Measurements from ENCODE around the gene SLC44A1.

Gene SLC44A1

DNA sequence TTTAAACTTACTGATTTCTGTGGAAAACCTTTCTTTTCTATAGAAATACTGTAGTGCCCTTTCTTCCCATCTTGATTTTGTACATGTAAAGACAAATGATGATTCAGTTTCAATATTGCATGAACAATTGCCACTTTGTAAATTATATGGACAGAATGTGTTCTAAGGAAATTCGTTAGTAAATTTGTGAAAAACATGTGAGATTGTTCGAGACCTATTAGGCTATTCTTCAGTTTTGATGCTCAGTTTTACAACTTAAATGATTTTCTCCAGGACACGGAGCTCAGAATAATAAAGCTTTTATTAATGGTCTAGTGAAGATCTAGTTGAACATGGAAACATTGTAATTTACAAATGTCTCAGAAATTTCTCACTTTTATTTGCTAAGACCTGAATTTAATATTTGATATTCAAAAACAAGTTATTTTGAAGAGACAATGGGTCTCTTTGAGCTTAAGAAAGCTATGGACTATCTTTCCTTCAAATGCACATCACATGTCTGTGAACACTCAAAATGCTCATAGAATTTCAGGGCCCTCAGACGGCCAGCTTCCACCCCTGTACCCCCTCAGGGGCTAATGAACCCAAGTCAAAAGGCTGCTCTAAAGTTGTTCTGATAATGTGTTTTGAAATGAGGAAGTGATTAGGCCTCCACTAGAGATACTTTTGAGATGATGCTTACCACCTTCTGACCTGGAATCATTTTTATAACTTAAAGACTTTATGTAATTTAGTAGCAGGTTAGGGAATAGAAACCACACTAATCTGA lies 149.3 kb downstream of the SLC44A1 start:
- DNase-seq (ENCODE audit: low spot score): no peak

DNA sequence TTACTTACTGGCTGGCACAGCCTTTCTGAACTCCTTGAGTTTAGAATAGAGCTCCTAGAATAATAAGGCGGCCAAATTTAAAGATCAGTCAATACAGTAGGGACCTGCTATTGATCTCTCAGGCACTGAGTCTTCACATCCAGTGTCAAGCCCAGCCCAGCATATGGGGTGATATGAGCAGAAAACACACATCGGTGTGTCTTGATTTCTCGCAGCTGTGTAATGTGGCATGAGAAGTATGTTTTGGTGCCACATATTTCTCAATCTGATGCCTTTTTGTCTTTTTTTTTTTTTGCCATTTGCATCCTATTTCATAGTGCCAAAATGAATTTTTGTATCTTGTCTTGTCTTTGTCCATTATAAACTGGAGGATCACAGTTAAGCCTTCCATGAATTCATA lies 152.0 kb downstream of the SLC44A1 start:
- no peak for DNase-seq (ENCODE audit: low spot score)

DNA sequence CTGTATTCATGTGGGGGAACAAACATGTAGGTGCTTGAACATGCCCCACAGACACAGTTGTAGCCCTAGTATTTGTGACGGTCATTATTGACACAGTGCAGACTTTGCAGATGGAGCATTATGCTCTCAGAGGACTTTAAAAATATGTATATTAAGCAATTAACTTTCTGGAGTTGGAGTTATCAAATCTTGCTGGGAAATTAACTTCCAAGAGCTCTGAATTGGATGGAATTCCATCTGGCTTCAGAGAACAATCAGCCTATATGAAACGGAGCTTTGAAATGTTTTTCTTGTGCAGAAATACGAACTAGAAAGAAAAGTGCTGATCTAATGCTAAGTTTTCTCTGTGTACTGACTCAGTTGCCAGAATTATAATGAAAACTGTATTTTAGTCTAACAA lies 152.4 kb downstream of the SLC44A1 start:
- no peak for DNase-seq (ENCODE audit: low spot score)

DNA sequence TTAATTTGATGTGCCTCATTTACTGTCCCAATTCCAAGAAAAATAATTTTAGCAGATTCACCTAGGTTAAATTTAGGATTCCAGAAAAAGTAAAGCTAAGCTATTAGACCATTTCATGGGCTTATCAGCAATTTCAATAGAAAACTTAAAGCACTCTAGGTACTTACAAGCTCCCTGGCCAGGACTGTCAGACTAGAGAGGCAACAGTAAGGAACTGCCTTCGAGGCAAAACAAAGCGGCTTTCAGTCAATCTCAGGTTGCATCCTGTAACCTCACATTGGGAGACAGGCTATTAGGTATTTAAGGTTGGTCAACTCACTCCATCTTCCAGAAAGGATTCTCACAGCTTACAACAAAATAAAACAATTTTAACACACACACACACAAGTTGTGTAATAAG lies 154.7 kb downstream of the SLC44A1 start:
- DNase-seq (ENCODE audit: low spot score): no peak

DNA sequence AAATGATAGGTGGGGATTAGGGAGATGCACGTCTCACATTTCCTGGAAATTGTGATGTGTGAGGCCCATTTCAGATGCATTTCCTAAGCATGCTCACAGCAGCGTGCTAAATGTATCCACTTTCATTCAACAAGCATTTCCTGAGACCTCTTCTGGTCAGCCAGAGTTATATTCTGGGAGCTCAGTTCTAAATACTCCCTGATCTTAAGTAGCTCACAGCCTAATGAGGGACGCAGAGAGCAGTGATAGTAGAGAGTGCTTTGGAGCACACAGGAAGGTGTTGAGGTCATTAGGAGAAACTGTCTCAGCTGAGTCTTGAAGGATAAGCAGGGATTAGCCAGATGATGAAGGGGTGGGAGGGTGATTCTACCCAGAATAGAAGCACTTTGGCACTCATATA lies 157.2 kb downstream of the SLC44A1 start:
- peak; percentile 46 for DNase-seq (ENCODE audit: low spot score)

DNA sequence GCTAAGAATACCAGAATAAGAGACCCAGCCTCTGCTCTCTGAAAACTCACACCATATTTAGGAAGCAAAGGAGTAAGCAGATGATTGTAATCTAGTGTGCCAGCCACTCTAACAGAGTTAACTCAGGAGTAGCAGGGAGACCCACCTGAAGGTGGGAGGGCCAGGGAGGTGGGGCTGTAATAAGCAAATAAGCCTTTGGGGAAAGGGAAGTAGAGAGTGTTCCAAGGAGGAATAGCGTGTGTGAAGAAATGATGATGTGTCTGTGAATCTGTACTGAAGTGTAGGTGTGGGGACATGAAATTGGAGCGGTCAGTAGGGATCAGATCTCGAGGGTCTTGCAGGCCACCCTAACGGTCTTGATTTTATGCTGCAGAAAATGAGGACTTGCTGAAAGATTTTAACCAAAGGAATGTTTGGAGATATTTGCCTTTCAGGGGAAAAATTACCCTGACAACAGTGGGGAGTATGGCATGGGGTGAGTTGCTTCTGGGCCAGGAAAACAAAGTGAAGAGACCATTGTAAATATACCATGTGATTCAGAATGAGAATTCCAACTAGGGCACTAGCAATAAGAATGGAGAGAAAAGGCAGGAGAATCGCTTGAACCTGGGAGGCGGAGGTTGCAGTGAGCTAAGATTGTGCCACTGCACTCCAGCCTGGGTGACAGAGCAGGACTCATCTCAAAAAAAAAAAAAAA lies 159.2 kb downstream of the SLC44A1 start:
- DNase-seq (ENCODE audit: low spot score): no peak

DNA sequence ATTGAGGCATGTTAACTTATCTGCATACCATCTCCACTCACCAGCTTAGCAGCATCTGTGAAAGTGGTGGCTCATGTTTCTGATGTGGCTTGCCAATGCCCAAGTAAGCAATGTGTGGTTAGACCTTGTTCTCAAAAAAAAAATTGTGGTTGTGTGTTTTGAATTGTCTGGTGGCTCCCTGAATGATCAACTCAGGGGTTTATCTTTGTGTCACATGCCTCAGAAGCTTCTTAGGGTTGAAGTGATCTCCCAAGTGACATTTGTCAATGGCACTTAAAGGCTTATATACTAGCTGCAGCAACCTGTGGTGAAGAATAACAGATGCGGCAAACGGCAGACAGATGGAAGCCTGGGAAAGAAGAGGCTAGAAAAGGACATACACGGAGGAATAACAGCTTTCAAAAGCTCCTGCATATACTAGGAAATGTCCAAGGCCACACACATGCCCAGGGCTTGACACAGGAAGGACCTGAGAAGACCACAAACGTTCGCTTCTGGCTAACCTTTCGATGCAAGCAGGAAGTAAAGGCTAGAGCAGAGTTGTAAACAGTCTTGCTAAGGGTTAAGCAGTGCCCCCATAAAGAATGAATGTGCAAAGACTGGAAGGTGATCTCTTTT lies 161.2 kb downstream of the SLC44A1 start:
- no peak for DNase-seq (ENCODE audit: low spot score)

DNA sequence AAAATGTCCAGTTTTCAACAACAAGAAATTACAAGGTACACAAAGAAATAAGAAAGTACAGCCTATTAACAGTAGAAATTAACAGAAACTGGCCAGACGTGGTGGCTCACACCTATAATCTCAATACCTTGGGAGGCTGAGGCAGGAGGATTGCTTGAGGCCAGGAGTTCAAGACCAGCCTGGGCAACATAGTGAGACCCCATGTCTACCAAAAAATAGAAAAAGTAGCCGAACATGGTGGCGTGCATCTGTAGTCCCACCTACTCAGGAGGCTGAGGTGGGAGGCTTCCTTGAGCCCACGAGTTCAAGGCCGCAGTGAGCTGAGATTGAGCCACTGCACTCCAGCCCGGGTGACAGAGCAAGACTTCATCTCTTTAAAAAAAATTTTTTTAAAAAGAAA lies 161.9 kb downstream of the SLC44A1 start:
- DNase-seq (ENCODE audit: low spot score): no peak

DNA sequence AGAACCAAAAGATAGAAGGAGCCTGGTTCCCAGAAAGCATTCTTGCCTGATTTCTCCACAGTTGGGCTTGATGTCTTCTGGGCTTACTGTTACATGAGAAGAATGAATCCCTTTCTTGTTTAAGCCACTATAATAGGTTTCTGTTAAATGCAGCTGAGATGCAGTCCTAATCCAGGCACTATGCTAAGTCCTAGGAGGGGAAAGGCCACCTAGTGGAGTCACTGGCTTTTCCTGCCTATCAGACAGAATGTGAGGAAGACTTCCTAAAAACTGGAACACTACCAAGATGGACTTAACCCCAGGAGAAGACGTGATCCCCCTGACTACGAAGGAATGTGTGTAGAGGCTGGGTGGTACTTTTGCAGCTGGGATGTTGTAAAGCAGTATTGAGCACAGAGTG lies 169.1 kb downstream of the SLC44A1 start:
- DNase-seq (ENCODE audit: low spot score): peak; percentile 36

DNA sequence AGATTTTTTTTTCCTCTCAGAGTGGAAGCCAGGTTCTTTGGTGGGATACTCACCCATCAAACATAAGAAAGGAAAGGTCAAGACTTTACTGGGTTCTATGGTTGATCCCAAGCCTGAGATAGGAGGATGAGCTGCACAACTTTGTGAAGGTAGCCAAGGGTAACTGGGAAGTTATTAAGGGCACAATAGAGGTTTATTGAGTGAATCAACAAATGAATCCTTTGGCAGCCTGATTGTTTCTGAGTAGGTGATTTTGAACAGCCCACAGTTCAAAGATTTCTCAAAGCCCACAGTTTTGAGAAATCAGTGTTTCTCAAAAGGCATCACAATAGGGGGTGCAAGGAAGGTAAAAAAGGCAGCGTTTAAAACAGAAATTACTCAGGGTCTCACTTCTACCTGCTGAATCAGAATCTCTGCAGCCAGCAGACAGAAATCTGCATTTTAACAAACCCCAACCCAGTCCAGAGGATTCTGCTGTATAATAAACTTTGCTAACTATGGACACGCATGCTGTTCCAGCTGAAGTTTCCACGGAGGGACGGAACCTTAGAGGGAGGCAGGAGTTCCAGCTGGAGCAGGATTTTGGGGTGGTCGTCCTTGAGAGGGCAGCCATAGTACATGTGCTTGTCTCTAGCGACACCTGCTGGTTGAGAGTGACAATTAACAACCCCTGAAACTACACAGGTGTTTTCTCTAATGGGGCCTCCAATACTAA lies 170.7 kb downstream of the SLC44A1 start:
- DNase-seq (ENCODE audit: low spot score): peak; percentile 36

DNA sequence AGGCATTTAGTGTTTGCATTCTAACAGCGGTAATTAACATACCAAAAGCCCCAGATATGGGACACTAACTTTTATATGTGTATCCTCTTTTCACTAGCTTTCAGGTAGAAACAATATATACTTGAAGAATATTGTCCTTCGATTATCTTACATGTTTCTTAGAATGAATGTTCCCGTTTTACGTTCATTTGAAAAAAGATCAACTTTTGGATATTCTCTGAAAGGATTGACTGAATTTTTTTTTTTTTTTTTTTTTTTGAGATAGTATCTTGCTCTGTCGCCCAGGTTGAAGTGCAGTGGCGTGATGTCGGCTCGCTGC lies 171.2 kb downstream of the SLC44A1 start:
- no peak for DNase-seq (ENCODE audit: low spot score)

DNA sequence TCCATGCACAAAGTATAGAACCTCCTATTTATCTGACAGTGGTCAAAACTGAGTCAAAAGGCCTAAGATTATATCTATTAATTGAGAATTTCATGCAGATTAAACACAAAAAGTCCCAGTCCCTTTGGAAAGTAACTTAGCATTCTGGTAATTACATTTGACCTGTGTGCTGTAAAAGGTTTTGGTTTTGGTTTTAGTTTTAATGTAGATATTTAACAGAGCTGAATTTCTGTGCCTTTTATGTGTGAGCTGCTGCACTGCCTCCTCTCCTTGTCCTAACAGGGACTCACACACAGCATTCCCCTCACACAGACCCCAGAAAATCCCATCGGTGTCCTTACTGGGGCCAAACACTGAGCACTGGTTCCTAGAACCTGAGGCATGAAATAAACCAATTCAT lies 172.4 kb downstream of the SLC44A1 start:
- DNase-seq (ENCODE audit: low spot score): no peak

DNA sequence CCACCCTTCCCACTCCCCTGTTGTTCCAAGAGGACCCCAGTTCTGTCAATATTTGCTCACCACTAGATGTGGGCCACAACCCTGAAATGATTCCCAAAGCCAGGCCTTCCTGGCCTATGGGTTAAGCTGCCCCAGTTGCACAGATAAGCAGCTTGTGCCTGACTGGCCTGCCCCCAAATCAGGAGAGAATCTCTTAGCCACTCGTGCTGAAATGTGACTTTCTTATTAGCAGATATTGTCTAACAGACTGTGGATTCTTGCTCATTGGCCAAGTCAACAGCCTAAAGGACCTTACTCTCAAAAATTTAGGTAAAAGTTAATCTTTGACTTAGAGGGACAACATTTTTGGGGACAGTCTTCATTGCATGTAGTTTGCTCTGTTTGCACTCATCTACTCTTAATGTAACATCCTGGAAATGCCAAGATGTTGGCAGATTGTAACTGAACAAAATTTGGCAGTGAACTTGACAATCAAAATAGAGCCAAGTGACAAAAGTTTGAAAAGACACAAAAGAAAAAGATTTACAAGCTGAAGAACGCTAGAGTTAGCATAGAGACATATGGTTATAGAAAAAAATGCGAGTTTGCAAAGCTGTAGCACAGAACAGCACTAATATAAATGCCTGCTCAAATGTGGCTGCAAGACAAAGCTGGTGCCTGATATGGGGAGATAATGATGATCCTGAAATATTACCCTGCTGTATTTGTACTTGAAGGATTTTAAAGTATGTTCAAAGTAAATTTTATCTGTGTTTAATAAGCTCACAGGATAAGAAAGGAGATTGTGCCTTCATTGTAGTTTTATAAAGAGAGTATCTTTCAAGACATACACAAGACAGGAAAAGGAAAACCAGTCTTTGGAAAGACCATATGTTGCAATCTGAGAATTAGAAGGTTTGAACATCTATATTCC lies 174.4 kb downstream of the SLC44A1 start:
- no peak for DNase-seq (ENCODE audit: low spot score)

DNA sequence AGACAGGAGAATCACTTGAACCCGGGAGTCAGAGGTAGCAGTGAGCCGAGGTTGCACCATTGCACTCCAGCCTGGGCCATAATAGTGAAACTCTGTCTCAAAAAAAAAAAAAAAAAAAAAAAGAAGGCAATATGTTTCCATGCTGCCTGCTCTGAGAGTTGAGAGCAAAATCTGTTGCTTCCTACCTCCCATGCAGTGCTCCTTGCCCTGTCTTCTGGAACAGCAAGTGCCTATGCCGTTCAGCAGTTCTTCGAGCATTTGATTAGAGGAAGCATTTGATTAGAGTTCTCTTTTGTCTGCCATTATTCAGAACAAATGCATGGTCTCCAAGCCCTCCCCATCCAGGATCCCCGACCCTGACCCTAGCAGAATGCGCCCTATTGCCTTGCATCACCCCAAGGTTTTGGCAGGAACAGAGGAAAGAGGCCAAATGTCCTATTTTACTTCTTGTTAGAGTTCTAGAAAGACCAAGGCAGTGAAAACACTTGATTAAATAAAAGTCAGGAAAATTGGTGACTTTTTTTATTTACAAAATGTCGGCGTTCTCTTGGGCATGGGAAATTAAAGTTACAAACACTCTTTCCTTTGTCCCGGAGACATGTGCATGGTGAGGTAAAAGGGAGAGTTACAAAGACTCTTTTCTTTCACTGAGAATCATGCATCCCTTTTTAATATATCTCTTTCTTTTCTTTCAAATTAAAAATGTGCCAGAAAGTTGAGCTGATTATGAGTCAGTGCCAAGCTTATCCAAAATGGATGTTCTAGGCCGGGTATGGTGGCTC lies 175.6 kb downstream of the SLC44A1 start:
- no peak for DNase-seq (ENCODE audit: low spot score)

DNA sequence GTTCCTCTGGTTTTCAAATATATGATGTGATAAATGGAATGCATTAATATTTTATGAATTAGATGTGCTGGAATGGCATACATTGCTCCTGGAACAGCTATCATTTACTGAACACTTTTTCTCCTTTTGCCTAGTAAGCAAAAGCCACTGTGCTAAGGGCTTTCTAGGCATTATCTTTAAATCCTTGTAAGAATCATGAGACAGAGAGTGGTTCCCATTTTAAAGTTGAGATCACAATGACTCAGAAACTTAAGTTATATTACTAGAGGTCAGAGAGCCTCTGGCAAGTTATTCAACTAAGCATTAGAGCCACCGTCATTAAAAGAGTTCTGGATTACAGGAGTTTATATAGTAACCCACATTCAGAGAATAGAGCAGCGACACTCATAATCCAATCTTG lies 176.7 kb downstream of the SLC44A1 start:
- DNase-seq (ENCODE audit: low spot score): no peak

DNA sequence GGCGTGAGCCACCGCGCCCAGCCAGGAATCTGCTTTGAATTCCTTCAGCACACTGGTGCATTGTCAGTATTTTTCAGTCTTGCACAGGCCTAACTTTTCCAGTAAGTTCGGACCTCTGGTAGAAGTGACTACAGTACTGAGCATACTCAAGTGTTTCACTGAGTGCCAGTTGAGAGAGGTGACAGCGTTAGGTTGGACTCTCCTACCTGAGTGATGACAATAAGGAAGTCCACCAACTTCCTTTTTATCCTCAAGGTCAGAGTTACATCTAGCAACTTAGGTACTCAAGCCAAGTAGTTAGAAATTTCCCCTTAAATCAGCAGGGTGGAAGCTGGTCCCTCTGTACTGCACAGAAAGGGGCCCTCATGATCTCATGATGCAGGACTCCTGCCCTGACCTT lies 177.4 kb downstream of the SLC44A1 start:
- no peak for DNase-seq (ENCODE audit: low spot score)

DNA sequence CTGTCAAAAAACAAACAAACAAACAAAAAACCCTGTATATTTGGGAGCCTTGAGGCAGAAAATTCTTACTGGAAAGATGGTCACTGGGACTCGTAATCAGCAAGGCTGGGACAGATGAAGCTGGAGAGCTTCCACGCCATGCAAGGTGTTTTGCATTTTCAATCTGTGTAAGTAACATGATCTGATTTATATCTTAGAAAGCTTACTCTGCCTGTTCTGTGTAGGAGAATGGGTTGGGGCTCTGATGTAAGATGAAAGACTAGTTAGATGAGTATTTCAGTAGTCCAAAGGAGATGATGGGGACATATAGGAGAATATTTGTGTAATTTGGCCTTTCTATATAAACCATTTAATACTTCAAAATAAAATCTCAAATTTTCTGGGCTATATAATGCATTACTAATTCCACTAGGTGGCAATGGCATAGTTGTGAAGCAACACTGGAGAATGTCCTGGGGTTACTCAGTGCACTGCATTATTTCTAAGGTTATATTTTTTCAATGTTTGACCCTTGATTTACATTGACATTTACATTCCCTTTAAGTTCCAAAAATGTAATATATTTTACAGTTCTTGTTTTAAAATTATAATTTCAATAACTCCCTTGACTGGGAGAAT lies 181.5 kb downstream of the SLC44A1 start:
- peak; percentile 50 for DNase-seq (ENCODE audit: low spot score)

DNA sequence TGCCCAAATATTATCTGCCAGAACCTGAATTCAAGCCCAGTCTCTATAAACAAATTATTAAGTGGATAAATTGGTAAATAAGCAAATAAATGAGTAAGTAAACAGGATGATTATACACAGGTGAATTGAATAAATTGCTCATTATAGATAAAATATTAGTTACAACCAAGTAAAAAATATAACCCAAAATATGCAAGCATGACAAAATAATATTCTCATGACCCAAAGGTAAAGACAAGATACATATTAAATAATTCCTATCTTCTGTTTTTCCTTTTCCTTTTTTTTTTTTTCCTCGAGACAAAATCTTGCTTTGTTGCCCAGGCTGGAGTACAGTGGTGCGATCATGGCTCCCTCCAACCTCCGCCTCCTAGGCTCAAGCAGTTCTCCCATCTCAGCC lies 182.2 kb downstream of the SLC44A1 start:
- no peak for DNase-seq (ENCODE audit: low spot score)

DNA sequence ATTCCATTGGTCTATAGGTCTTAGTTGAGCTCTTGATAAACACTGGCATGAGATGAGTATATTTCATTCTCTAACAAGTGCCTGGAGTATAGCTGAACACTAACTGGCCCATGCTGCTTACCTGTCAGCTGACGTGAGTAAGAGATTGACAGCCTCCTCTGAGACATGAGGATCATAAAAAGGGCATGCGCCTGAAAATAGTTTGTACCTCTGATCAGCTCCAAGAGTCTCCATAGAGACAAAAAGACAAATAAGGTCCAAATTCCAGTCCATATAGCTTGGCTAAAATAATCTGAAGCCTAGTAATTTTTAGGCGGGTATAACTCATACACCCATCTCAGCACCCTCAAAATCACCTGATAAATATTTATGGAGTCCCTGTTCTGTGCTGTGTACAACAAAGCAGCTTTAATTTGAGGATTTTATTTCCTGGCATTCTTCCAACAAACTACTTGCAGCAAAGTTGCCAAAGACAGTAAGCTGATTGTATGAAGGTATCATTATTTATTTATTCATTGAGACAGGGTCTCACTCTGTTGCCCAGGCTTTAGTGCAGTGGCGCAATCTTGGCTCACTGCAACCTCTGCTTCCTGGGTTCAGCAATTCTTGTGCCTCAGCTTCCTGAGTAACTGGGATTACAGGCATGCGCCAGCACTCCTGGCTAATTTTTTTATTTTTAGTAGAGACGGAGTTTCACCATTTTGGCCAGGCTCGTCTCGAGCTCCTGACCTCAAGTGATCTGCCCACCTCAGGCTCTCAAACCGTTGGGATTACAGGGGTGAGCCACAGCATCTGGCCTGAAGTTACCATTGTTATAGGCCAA lies 187.2 kb downstream of the SLC44A1 start:
- no peak for DNase-seq (ENCODE audit: low spot score)
